A549 (cell line): Measurements from ENCODE around the gene RRM1. TPM values are rescaled to one million over a fixed set of nuclear protein-coding genes. Genes with fewer than 3 reads are reported as not detected.

Experiments used
- ATAC-seq, 2 experiments: fragments of 200-7000 bp in 1 of 2; fragments of >200 bp in 1 of 2; cut with Nextera tagmentation in 1 of 2; cut with Tn5 transposase in 1 of 2; 3 replicates each; pipeline versions ENCODE4 v1.8.0 to v1.9.1; 2018 to 2020; ENCODE audit warnings: mild to moderate bottlenecking in 1 of 2, moderate library complexity in 1 of 2
- CTCF ChIA-PET: fragments of 300-600 bp; sonication (Branson Sonifier 250); formaldehyde crosslinking; extraction: SDS; loops from one replicate; lab custom pipeline; 2021; ENCODE audit warnings: antibody characterized with exemption, inconsistent platforms; lab: Yijun Ruan, JAX
- POLR2A ChIA-PET: fragments of 350-600 bp; formaldehyde crosslinking; extraction: SDS; loops from one replicate; lab custom pipeline; 2021; ENCODE audit warnings: antibody characterized with exemption, inconsistent platforms; lab: Yijun Ruan, JAX
- DNase-seq, 2 experiments: peaks; one replicate each; pipeline versions ENCODE4 v3.0.0 to v3.0.0-alpha.2; 2011 to 2016; ENCODE audit warnings: low read depth in 1 of 2, low spot score in 1 of 2
- FAIRE-seq: peaks from 2 replicates; lab custom pipeline; 2011; peaks lifted over from hg19 to GRCh38; lab: Jason Lieb, UNC
- H3K27ac ChIP-seq, 2 experiments: fragments of >200 bp; sonication (Bioruptor Twin); formaldehyde crosslinking; 3 replicates each; pipeline ENCODE4 v1.5.1; 2016 to 2017
- H3K4me1 ChIP-seq: fragments of >200 bp; sonication (Bioruptor Twin); formaldehyde crosslinking; 3 replicates; pipeline ENCODE4 v1.6.1; 2016
- H3K4me2 ChIP-seq: fragments of >200 bp; sonication (Bioruptor Twin); formaldehyde crosslinking; 3 replicates; pipeline ENCODE4 v1.6.1; 2016
- H3K4me3 ChIP-seq: fragments of >200 bp; sonication (Bioruptor Twin); formaldehyde crosslinking; 3 replicates; pipeline ENCODE4 v1.5.1; 2016
- H3K9me3 ChIP-seq: fragments of >200 bp; sonication (Bioruptor Twin); formaldehyde crosslinking; 3 replicates; pipeline ENCODE4 v1.6.1; 2016
- ATOH8 ChIP-seq: fragments of 250-450 bp; sonication (Bioruptor Pico); IDR thresholded peaks from 2 replicates; pipeline ENCODE4 v1.5.0; 2020; ENCODE audit warnings: low read depth, mild to moderate bottlenecking, moderate library complexity
- BCL3 ChIP-seq: fragments of >200 bp; sonication (Bioruptor Twin); formaldehyde crosslinking; IDR thresholded peaks from 3 replicates; pipeline ENCODE4 v1.6.1; 2016
- BHLHE40 ChIP-seq: IDR thresholded peaks from 2 replicates; pipeline ENCODE4 v1.6.1; 2012; ENCODE audit warnings: low read depth, low read length, inconsistent platforms
- CBX2 ChIP-seq: fragments of 200-600 bp; sonication (generic); IDR thresholded peaks from 2 replicates; pipeline ENCODE4 v1.6.1; 2016; ENCODE audit warnings: low read depth, mild to moderate bottlenecking, borderline replicate concordance
- CHD2 ChIP-seq: fragments of 150-350 bp; IDR thresholded peaks from 2 replicates; pipeline ENCODE4 v1.6.1; 2014; ENCODE audit warnings: low read length; ENCODE audit not compliant: partially characterized antibody
- EHF ChIP-seq: fragments of 250-450 bp; sonication (Bioruptor Pico); IDR thresholded peaks from 2 replicates; pipeline ENCODE4 v1.5.0; 2020; ENCODE audit warnings: mild to moderate bottlenecking
- EHMT2 ChIP-seq: fragments of 200-600 bp; sonication (generic); IDR thresholded peaks from 2 replicates; pipeline ENCODE4 v1.6.1; 2016; ENCODE audit warnings: antibody characterized with exemption, low read depth, mild to moderate bottlenecking, moderate library complexity
- EP300 ChIP-seq, 2 experiments: fragments of >200 bp; sonication (Bioruptor Twin); formaldehyde crosslinking; IDR thresholded peaks; 2 replicates in 1 of 2; 3 replicates in 1 of 2; pipeline ENCODE4 v1.6.1; 2016 to 2017
- FOSB ChIP-seq: fragments of 250-450 bp; sonication (Bioruptor Pico); IDR thresholded peaks from 2 replicates; pipeline ENCODE4 v1.5.0; 2020; ENCODE audit warnings: mild to moderate bottlenecking, moderate library complexity
- FOXS1 ChIP-seq: fragments of 250-450 bp; sonication (Bioruptor Pico); IDR thresholded peaks from 2 replicates; pipeline ENCODE4 v1.5.0; 2020; ENCODE audit warnings: mild to moderate bottlenecking, moderate library complexity
- HOXB13 ChIP-seq: fragments of 250-450 bp; sonication (Bioruptor Pico); IDR thresholded peaks from 2 replicates; pipeline ENCODE4 v1.5.0; 2020; ENCODE audit warnings: low read depth, mild to moderate bottlenecking, moderate library complexity
- KDM1A ChIP-seq: fragments of 200-600 bp; sonication (generic); IDR thresholded peaks from 2 replicates; pipeline ENCODE4 v1.6.1; 2016; ENCODE audit warnings: low read depth, mild to moderate bottlenecking
- KDM5A ChIP-seq: fragments of 200-600 bp; sonication (generic); IDR thresholded peaks from 2 replicates; pipeline ENCODE4 v1.6.1; 2016; ENCODE audit warnings: antibody characterized with exemption, mild to moderate bottlenecking
- MAFK ChIP-seq: fragments of 450-650 bp; IDR thresholded peaks from 2 replicates; pipeline ENCODE4 v1.6.1; 2014; ENCODE audit not compliant: partially characterized antibody
- MAZ ChIP-seq: fragments of 150-350 bp; IDR thresholded peaks from 2 replicates; pipeline ENCODE4 v1.6.1; 2014; ENCODE audit warnings: antibody characterized with exemption, low read depth, low read length, borderline replicate concordance
- MYC ChIP-seq: IDR thresholded peaks from 2 replicates; pipeline ENCODE4 v1.6.1; 2012; ENCODE audit warnings: mild to moderate bottlenecking, inconsistent platforms, low read length, improper control_type of control experiment, borderline replicate concordance
- NPAS2 ChIP-seq: fragments of 250-450 bp; sonication (Bioruptor Pico); IDR thresholded peaks from 2 replicates; pipeline ENCODE4 v1.8.0; 2022; ENCODE audit warnings: mild to moderate bottlenecking, moderate library complexity, borderline replicate concordance
- NR3C1 ChIP-seq: fragments of >200 bp; sonication (Bioruptor Twin); formaldehyde crosslinking; IDR thresholded peaks from 3 replicates; pipeline ENCODE4 v1.6.1; 2017
- PHF8 ChIP-seq: fragments of 200-600 bp; sonication (generic); IDR thresholded peaks from 2 replicates; pipeline ENCODE4 v1.6.1; 2016; ENCODE audit warnings: low read depth, mild to moderate bottlenecking, antibody characterized with exemption, moderate library complexity, borderline replicate concordance
- POLR2A ChIP-seq: IDR thresholded peaks from 2 replicates; pipeline ENCODE4 v1.6.1; 2012; ENCODE audit warnings: mild to moderate bottlenecking, low read length
- RAD21 ChIP-seq, 2 experiments: fragments of >200 bp in 1 of 2; sonication (Bioruptor Twin) in 1 of 2; formaldehyde crosslinking in 1 of 2; IDR thresholded peaks in 1 of 2; conservative IDR thresholded peaks in 1 of 2; 2 replicates in 1 of 2; 3 replicates in 1 of 2; pipeline ENCODE4 v1.6.1; 2012 to 2018; ENCODE audit warnings: inconsistent platforms in 1 of 2
- RCOR1 ChIP-seq: fragments of 150-350 bp; IDR thresholded peaks from 2 replicates; pipeline ENCODE4 v1.6.1; 2014; ENCODE audit warnings: antibody characterized with exemption, low read length, low read depth
- RFX5 ChIP-seq: fragments of 450-650 bp; IDR thresholded peaks from 2 replicates; pipeline ENCODE4 v1.7.1; 2014; ENCODE audit warnings: antibody characterized with exemption, mild to moderate bottlenecking, moderate library complexity
- SREBF2 ChIP-seq: fragments of 450-650 bp; IDR thresholded peaks from 2 replicates; pipeline ENCODE4 v1.6.1; 2014; ENCODE audit warnings: mild to moderate bottlenecking, moderate library complexity
- WGBS: methylation state at CpG from one replicate; pipeline ENCODE4 v1.1.6; 2017; ENCODE audit errors: missing lambda C conversion rate; 5-methylcytosine and 5-hydroxymethylcytosine counted together
- polyA plus RNA-seq, 4 experiments: library from polyadenylated mRNA; depleted of rRNA in 3 of 4; stranded (reverse); fragments of >200 nt; fragmentation: RNase III in 1 of 4; extraction: RNeasy Plus Mini Kit Qiagen cat#74134 plus additional on column Dnase treatment in 1 of 4; gene quantifications; 2 replicates in 3 of 4; 3 replicates in 1 of 4; pipeline ENCODE4 v1.2.3, GENCODE V29; 2011 to 2017
- TF ChIP-seq, protein P1 (sequence below): fragments of >200 bp; sonication (Bioruptor Twin); formaldehyde crosslinking; IDR thresholded peaks from 3 replicates; pipeline ENCODE4 v1.5.1; 2016
- TF ChIP-seq, protein P2 (sequence below): IDR thresholded peaks from 2 replicates; pipeline ENCODE4 v1.6.1; 2012
- TF ChIP-seq, protein P3 (sequence below): fragments of 150-350 bp; IDR thresholded peaks from 2 replicates; pipeline ENCODE4 v1.6.1; 2014; ENCODE audit warnings: low read depth, mild to moderate bottlenecking, low read length

RRM1 gene
- polyA plus RNA-seq, 2 of the 4 experiments (the other 2 are of a cell fraction): 91.4 to 120 TPM

GRCh38 chr11:4076774-4077173, 17.8 kb upstream of the RRM1 start:
- Histone ChIP-seq H3K27ac (no peak overlapping the region), H3K4me2 (no peak overlapping the region), H3K4me3 (no peak overlapping the region), H3K9me3 (no peaks in the 10 kb centered on the region), H3K4me1 (no peaks in the 10 kb centered on the region)
- TF ChIP-seq KDM5A (no peak), POLR2A (no peak), NPAS2 (CRISPR knock-in tag) (no peak)
- ChIA-PET CTCF (interaction anchor here (15.7 kb wide), 1 partner anchor 228 kb away, joined by 919 read pairs; the partner anchor contains the start of genes RHOG and STIM1), POLR2A (no interaction called here)
- ATAC-seq (no peak), FAIRE-seq (no peak), DNase-seq (no peak)
- WGBS: 88% methylated on average over 1 of the region's 1 CpG

DNA sequence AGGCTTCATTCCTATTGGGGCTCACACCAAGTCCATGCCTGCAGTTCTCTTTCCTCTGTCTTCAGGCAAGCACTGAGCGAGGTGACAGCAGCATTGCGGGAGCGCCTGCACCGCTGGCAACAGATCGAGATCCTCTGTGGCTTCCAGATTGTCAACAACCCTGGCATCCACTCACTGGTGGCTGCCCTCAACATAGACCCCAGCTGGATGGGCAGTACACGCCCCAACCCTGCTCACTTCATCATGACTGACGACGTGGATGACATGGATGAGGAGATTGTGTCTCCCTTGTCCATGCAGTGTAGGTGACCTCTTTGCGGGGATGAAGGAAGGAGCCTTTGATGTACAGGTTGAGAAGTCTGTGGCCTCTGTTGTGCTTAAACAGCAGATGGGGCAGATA, 11.4 kb upstream of the RRM1 start:
- ATAC-seq (no peak), FAIRE-seq (no peak), DNase-seq (no peak)
- WGBS: 80% methylated on average over 7 of the region's 9 CpGs
- no peaks in the 10 kb centered on the region for H3K9me3 ChIP-seq
- no peak overlapping the region for H3K4me2 ChIP-seq
- ChIA-PET POLR2A (no interaction called here), CTCF (interaction anchor here (2.9 to 7.0 kb wide), 4 partner anchors 11 to 234 kb away, joined by 15 to 102 read pairs (median 28); partner anchors contain the start of gene STIM1)
- H3K4me1 ChIP-seq: no peaks in the 10 kb centered on the region
- no peak overlapping the region for H3K4me3 ChIP-seq
- TF ChIP-seq, protein P1, sequence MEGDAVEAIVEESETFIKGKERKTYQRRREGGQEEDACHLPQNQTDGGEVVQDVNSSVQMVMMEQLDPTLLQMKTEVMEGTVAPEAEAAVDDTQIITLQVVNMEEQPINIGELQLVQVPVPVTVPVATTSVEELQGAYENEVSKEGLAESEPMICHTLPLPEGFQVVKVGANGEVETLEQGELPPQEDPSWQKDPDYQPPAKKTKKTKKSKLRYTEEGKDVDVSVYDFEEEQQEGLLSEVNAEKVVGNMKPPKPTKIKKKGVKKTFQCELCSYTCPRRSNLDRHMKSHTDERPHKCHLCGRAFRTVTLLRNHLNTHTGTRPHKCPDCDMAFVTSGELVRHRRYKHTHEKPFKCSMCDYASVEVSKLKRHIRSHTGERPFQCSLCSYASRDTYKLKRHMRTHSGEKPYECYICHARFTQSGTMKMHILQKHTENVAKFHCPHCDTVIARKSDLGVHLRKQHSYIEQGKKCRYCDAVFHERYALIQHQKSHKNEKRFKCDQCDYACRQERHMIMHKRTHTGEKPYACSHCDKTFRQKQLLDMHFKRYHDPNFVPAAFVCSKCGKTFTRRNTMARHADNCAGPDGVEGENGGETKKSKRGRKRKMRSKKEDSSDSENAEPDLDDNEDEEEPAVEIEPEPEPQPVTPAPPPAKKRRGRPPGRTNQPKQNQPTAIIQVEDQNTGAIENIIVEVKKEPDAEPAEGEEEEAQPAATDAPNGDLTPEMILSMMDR: no peak
- TF ChIP-seq EHF (no peak), POLR2A (no peak), MAZ (no peak), MAFK (no peak), BHLHE40 (no peak), PHF8 (no peak), ATOH8 (CRISPR knock-in tag) (no peak), RAD21 (conservative IDR thresholded peaks at IDR 0.05 in 1 of 2, IDR thresholded peaks at IDR 0.05 in 1 of 2) (no peak), FOSB (CRISPR knock-in tag) (no peak), EP300 (IDR thresholded peaks at IDR 0.05) (no peak), NR3C1 (no peak)
- TF ChIP-seq, protein P2, sequence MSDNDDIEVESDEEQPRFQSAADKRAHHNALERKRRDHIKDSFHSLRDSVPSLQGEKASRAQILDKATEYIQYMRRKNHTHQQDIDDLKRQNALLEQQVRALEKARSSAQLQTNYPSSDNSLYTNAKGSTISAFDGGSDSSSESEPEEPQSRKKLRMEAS: no peak
- H3K27ac ChIP-seq: no peak overlapping the region

- no peak overlapping the region for H3K4me2 ChIP-seq
- CTCF ChIA-PET: interaction anchor here (0.6 to 7.0 kb wide), 5 partner anchors 13 to 236 kb away, joined by 4 to 102 read pairs (median 15); partner anchors contain the start of gene STIM1
- POLR2A ChIA-PET: no interaction called here
- no peak for DNase-seq
- no peak overlapping the region for H3K27ac ChIP-seq
- WGBS: 94% methylated on average over 12 of the region's 12 CpGs
- no peaks in the 10 kb centered on the region for H3K4me1 ChIP-seq
- ATAC-seq: no peak
- TF ChIP-seq BCL3 (no peak), NPAS2 (CRISPR knock-in tag) (no peak), RFX5 (no peak), RCOR1 (no peak), HOXB13 (CRISPR knock-in tag) (no peak), CBX2 (no peak), MYC (no peak), BHLHE40 (no peak), FOXS1 (CRISPR knock-in tag) (no peak), SREBF2 (no peak), KDM1A (no peak), EHMT2 (no peak), CHD2 (no peak)
- TF ChIP-seq, protein P3, sequence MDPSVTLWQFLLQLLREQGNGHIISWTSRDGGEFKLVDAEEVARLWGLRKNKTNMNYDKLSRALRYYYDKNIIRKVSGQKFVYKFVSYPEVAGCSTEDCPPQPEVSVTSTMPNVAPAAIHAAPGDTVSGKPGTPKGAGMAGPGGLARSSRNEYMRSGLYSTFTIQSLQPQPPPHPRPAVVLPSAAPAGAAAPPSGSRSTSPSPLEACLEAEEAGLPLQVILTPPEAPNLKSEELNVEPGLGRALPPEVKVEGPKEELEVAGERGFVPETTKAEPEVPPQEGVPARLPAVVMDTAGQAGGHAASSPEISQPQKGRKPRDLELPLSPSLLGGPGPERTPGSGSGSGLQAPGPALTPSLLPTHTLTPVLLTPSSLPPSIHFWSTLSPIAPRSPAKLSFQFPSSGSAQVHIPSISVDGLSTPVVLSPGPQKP: no peak
- no peak overlapping the region for H3K4me3 ChIP-seq
- no peaks in the 10 kb centered on the region for H3K9me3 ChIP-seq
- FAIRE-seq: no peak
Observed at GRCh38 chr11:4084406-4085125, 10.0 kb upstream of the RRM1 start.
